ENCODE measurements around the gene SLC8A1.

The SLC8A1 gene

GRCh38 chr2:40463112-40463511 is 11.2 kb upstream of the SLC8A1 start:
- DNase-seq (ENCODE audit: insufficient read length, low spot score) (no peak), FAIRE-seq (no peak)

GRCh38 chr2:40458271-40458794 is 6.4 kb upstream of the SLC8A1 start:
- FAIRE-seq (peak; percentile 33), DNase-seq (ENCODE audit: insufficient read length, low spot score) (no peak)

- no peak for DNase-seq (ENCODE audit: insufficient read length, low spot score)
- FAIRE-seq: no peak
Measured at GRCh38 chr2:40457837-40458236, 5.9 kb upstream of the SLC8A1 start.

GRCh38 chr2:40457366-40457765 is 5.5 kb upstream of the SLC8A1 start:
- FAIRE-seq: no peak
- no peak for DNase-seq (ENCODE audit: insufficient read length, low spot score)

- DNase-seq (ENCODE audit: insufficient read length, low spot score): no peak
- no peak for FAIRE-seq
Measured at GRCh38 chr2:40456926-40457325, 5.0 kb upstream of the SLC8A1 start.

GRCh38 chr2:40455661-40456060 is 3.8 kb upstream of the SLC8A1 start:
- FAIRE-seq (no peak), DNase-seq (ENCODE audit: insufficient read length, low spot score) (no peak)

- FAIRE-seq: no peak
Measured at GRCh38 chr2:40454321-40454720, 2.4 kb upstream of the SLC8A1 start.

GRCh38 chr2:40452786-40453185 is 896 bp upstream of the SLC8A1 start:
- DNase-seq (ENCODE audit: insufficient read length, low spot score): no peak
- no peak for FAIRE-seq

More at GRCh38 chr2:40454321-40454720, 2.4 kb upstream of the SLC8A1 start:
- no peak for DNase-seq (ENCODE audit: insufficient read length, low spot score)

- peak; percentile 67 for DNase-seq (ENCODE audit: insufficient read length, low spot score)
- peak; percentile 4 for FAIRE-seq
Measured at GRCh38 chr2:40450796-40451430, 977 bp downstream of the SLC8A1 start.

GRCh38 chr2:40450066-40450795 is 1.7 kb downstream of the SLC8A1 start:
- FAIRE-seq (no peak), DNase-seq (ENCODE audit: insufficient read length, low spot score) (no peak)

- FAIRE-seq (peak; percentile 76), DNase-seq (ENCODE audit: insufficient read length, low spot score) (no peak)
Measured at GRCh38 chr2:40448476-40449079, 3.3 kb downstream of the SLC8A1 start.

- no peak for FAIRE-seq
Measured at GRCh38 chr2:40445467-40445866, 6.4 kb downstream of the SLC8A1 start.

GRCh38 chr2:40440835-40441234 is 11.1 kb downstream of the SLC8A1 start:
- DNase-seq (ENCODE audit: insufficient read length, low spot score) (no peak), FAIRE-seq (peak; percentile 16)

More at GRCh38 chr2:40445467-40445866, 6.4 kb downstream of the SLC8A1 start:
- DNase-seq (ENCODE audit: insufficient read length, low spot score): no peak

- DNase-seq (ENCODE audit: insufficient read length, low spot score) (no peak), FAIRE-seq (no peak)
Measured at GRCh38 chr2:40439473-40439872, 12.4 kb downstream of the SLC8A1 start.

GRCh38 chr2:40436093-40436475 is 15.8 kb downstream of the SLC8A1 start:
- DNase-seq (ENCODE audit: insufficient read length, low spot score): no peak
- FAIRE-seq: no peak

- FAIRE-seq: no peak
- DNase-seq (ENCODE audit: insufficient read length, low spot score): no peak
Measured at GRCh38 chr2:40435426-40436092, 16.3 kb downstream of the SLC8A1 start.

- FAIRE-seq (peak; percentile 99), DNase-seq (ENCODE audit: insufficient read length, low spot score) (peak; percentile 71)
Measured at GRCh38 chr2:40434731-40435271, 17.1 kb downstream of the SLC8A1 start.

GRCh38 chr2:40433736-40434135 is 18.2 kb downstream of the SLC8A1 start:
- DNase-seq (ENCODE audit: insufficient read length, low spot score): no peak
- FAIRE-seq: no peak

- DNase-seq (ENCODE audit: insufficient read length, low spot score) (no peak), FAIRE-seq (no peak)
Measured at GRCh38 chr2:40432921-40433483, 18.9 kb downstream of the SLC8A1 start.

- DNase-seq (ENCODE audit: insufficient read length, low spot score) (no peak), FAIRE-seq (no peak)
Measured at GRCh38 chr2:40431600-40431955, 20.3 kb downstream of the SLC8A1 start.
